Fibroblast of lung (primary cell): ENCODE results near the gene BTBD9. TPM values are rescaled to one million over a fixed set of nuclear protein-coding genes. Genes with fewer than 3 reads are reported as not detected.
A peak's percentile ranks its signal among the peaks of the same experiment; 100 is the strongest.

Experiments used
- DNase-seq, 2 donors: peaks; one replicate each; pipeline versions ENCODE4 v3.0.0 to v3.0.0-alpha.2; 2010; ENCODE audit warnings: low read depth in 2 of 2
- H2AFZ ChIP-seq: 2 replicates; pipeline ENCODE4 v1.5.1; 2012; ENCODE audit warnings: low read length, control low read depth, inconsistent platforms
- H3K27ac ChIP-seq: 2 replicates; pipeline ENCODE4 v1.5.1; 2011; ENCODE audit warnings: low read length, control low read depth; ENCODE audit not compliant: insufficient read depth
- H3K27me3 ChIP-seq: 2 replicates; pipeline ENCODE4 v1.5.1; 2011; ENCODE audit warnings: mild to moderate bottlenecking, low read length; ENCODE audit not compliant: control insufficient read depth, insufficient read depth
- H3K36me3 ChIP-seq: 2 replicates; pipeline ENCODE4 v1.5.1; 2011; ENCODE audit warnings: low read length; ENCODE audit not compliant: control insufficient read depth, insufficient read depth
- H3K4me1 ChIP-seq: 2 replicates; pipeline ENCODE4 v1.5.1; 2011; ENCODE audit warnings: low read length; ENCODE audit not compliant: control insufficient read depth, insufficient read depth; ENCODE audit errors: extremely low read depth
- H3K4me2 ChIP-seq: 2 replicates; pipeline ENCODE4 v1.5.1; 2011; ENCODE audit warnings: low read length, control low read depth; ENCODE audit not compliant: insufficient read depth; ENCODE audit errors: extremely low read depth
- H3K4me3 ChIP-seq, 4 experiments: fragments of 200-600 bp in 1 of 4; sonication (generic) in 1 of 4; replicated peaks in 1 of 4; 2 replicates each; pipeline ENCODE4 v1.5.1; 2011 to 2016; ENCODE audit warnings: low read length in 4 of 4, low read depth in 3 of 4, mild to moderate bottlenecking in 3 of 4, control low read depth in 2 of 4, inconsistent platforms in 1 of 4, mixed read lengths in 1 of 4; ENCODE audit not compliant: insufficient read depth in 1 of 4; ENCODE audit errors: control extremely low read depth in 1 of 4
- H3K79me2 ChIP-seq: 2 replicates; pipeline ENCODE4 v1.5.1; 2012; ENCODE audit warnings: mild to moderate bottlenecking, low read length, inconsistent platforms; ENCODE audit not compliant: control insufficient read depth, insufficient read depth
- H3K9ac ChIP-seq: 2 replicates; pipeline ENCODE4 v1.5.1; 2011; ENCODE audit warnings: mild to moderate bottlenecking, low read length, control low read depth; ENCODE audit not compliant: insufficient read depth
- H3K9me3 ChIP-seq: 2 replicates; pipeline ENCODE4 v1.5.1; 2012; ENCODE audit warnings: low read depth, low read length; ENCODE audit not compliant: control insufficient read depth, insufficient read depth
- H4K20me1 ChIP-seq: 2 replicates; pipeline ENCODE4 v1.5.1; 2011; ENCODE audit warnings: low read length; ENCODE audit not compliant: control insufficient read depth, insufficient read depth; ENCODE audit errors: extremely low read depth
- CTCF ChIP-seq, 2 donors: IDR thresholded peaks in 1 of 2; conservative IDR thresholded peaks in 1 of 2; 1 replicate in 1 of 2; 2 replicates in 1 of 2; pipeline ENCODE4 v1.5.1; 2011 to 2012; ENCODE audit warnings: low read length in 2 of 2, control low read depth in 1 of 2, inconsistent platforms in 1 of 2, low read depth in 1 of 2, mild to moderate bottlenecking in 1 of 2
- EZH2 ChIP-seq: IDR thresholded peaks from 2 replicates; pipeline ENCODE4 v1.5.1; 2012; ENCODE audit warnings: low read length, control low read depth, mild to moderate bottlenecking; ENCODE audit errors: missing control alignments
- polyA plus RNA-seq, 2 donors: library from polyadenylated mRNA; depleted of rRNA in 1 of 2; stranded (reverse) in 1 of 2; unstranded in 1 of 2; fragments of >200 nt; gene quantifications; 2 replicates each; pipeline ENCODE4 v1.2.1, GENCODE V29; 2011 to 2012; ENCODE audit warnings: missing spikeins in 1 of 2
- total RNA-seq: library from RNA; depleted of rRNA; stranded (reverse); fragments of >200 nt; gene quantifications from 2 replicates; pipeline ENCODE4 v1.2.1, GENCODE V29; 2014

The BTBD9 gene
- total and polyA plus RNA-seq, 2 donors (not counting 1 experiment from before 2014, with no cell fraction given), result 7.7 to 13.4 TPM

- Histone ChIP-seq H3K27ac (no peak overlapping the region), H3K4me1 (no peaks in the 10 kb centered on the region), H3K27me3 (no peaks in the 10 kb centered on the region), H4K20me1 (no peaks in the 10 kb centered on the region), H3K36me3 (no peaks in the 10 kb centered on the region), H3K4me2 (no peak overlapping the region), H3K9ac (no peak overlapping the region), H3K4me3 (no peak overlapping the region), H2AFZ (no peak overlapping the region), H3K79me2 (no peaks in the 10 kb centered on the region), H3K9me3 (no peaks in the 10 kb centered on the region)
- TF ChIP-seq CTCF (conservative IDR thresholded peaks at IDR 0.05 in 1 of 2, IDR thresholded peaks at IDR 0.05 in 1 of 2; ENCODE audit: low read depth in 1 of 2, low read length in 2 of 2), result no peak
- TF ChIP-seq EZH2, result no peak
- DNase-seq, result no peak
These were observed 162.0 kb downstream of the BTBD9 start for GRCh38 chr6:38477680-38478260.

- no peaks in the 10 kb centered on the region for H3K79me2 ChIP-seq
- H3K27me3 ChIP-seq, result no peaks in the 10 kb centered on the region
- H3K9me3 ChIP-seq, result no peaks in the 10 kb centered on the region
- no peak for TF ChIP-seq CTCF (conservative IDR thresholded peaks at IDR 0.05 in 1 of 2, IDR thresholded peaks at IDR 0.05 in 1 of 2; ENCODE audit: low read depth in 1 of 2, low read length in 2 of 2)
- TF ChIP-seq EZH2, result no peak
- H3K36me3 ChIP-seq, result no peaks in the 10 kb centered on the region
- H3K4me2 ChIP-seq, result no peak overlapping the region
- no peak overlapping the region for H3K9ac ChIP-seq
- no peak for DNase-seq
- H4K20me1 ChIP-seq, result no peaks in the 10 kb centered on the region
- no peak overlapping the region for H3K4me3 ChIP-seq
- no peak overlapping the region for H2AFZ ChIP-seq
- no peaks in the 10 kb centered on the region for H3K4me1 ChIP-seq
- H3K27ac ChIP-seq, result no peak overlapping the region
These were observed 162.8 kb downstream of the BTBD9 start for GRCh38 chr6:38476888-38477287.

GRCh38 chr6:38476141-38476540, 163.6 kb downstream of the BTBD9 start:
- H4K20me1 ChIP-seq, result no peaks in the 10 kb centered on the region
- no peaks in the 10 kb centered on the region for H3K4me1 ChIP-seq
- H3K9me3 ChIP-seq, result no peaks in the 10 kb centered on the region
- peak in 1 of 2 donors; percentile 18 for DNase-seq
- TF ChIP-seq EZH2 (no peak), CTCF (conservative IDR thresholded peaks at IDR 0.05 in 1 of 2, IDR thresholded peaks at IDR 0.05 in 1 of 2; ENCODE audit: low read depth in 1 of 2, low read length in 2 of 2) (no peak)
- no peaks in the 10 kb centered on the region for H3K79me2 ChIP-seq
- no peak overlapping the region for H3K9ac ChIP-seq
- no peak overlapping the region for H3K4me3 ChIP-seq
- H2AFZ ChIP-seq, result no peak overlapping the region
- no peaks in the 10 kb centered on the region for H3K27me3 ChIP-seq
- H3K4me2 ChIP-seq, result no peak overlapping the region
- no peaks in the 10 kb centered on the region for H3K36me3 ChIP-seq
- H3K27ac ChIP-seq, result no peak overlapping the region
